Measurements from ENCODE around the gene FOXP1.

DNA sequence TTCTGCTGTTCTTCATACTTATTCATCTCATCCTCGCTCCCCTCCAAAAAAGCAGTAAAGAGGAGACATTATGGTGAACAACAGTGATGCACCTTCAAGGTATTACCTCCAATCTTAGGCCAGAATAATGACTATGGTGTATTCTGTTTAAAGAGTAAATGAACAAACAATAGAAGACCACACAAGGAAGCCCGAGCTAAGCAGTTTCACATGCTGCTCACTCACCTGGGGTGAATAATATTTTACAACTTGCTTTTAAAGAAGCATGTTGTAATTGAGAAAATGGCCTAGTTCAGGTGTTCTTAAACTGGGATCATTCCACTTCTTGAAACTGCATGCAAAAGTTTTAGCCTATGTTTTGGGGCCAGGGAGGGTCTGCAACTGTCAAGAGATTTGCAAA, 581.2 kb downstream of the FOXP1 start:
- TF ChIP-seq, protein P1, sequence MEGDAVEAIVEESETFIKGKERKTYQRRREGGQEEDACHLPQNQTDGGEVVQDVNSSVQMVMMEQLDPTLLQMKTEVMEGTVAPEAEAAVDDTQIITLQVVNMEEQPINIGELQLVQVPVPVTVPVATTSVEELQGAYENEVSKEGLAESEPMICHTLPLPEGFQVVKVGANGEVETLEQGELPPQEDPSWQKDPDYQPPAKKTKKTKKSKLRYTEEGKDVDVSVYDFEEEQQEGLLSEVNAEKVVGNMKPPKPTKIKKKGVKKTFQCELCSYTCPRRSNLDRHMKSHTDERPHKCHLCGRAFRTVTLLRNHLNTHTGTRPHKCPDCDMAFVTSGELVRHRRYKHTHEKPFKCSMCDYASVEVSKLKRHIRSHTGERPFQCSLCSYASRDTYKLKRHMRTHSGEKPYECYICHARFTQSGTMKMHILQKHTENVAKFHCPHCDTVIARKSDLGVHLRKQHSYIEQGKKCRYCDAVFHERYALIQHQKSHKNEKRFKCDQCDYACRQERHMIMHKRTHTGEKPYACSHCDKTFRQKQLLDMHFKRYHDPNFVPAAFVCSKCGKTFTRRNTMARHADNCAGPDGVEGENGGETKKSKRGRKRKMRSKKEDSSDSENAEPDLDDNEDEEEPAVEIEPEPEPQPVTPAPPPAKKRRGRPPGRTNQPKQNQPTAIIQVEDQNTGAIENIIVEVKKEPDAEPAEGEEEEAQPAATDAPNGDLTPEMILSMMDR (IDR thresholded peaks at IDR 0.05): no peak
- no peak for TF ChIP-seq POLR2A (IDR thresholded peaks at IDR 0.05)
